GM18508 (cell line): ENCODE data around the gene LMOD1.
"Not testable (repeated sequence)": the region's sequence is repeated elsewhere in the genome, so short reads cannot be mapped to it uniquely, and the experiment has no call there.

Source experiments
- ATAC-seq: cut with Tn5 transposase; IDR thresholded peaks from one replicate; pipeline ENCODE4 v1.9.1; 2021; ENCODE audit warnings: moderate number of reproducible peaks; ENCODE audit not compliant: insufficient read depth, unreplicated experiment

LMOD1 gene

GRCh38 chr1:201880928-201881571 lies 65.3 kb downstream of the LMOD1 start:
- ATAC-seq: no peak

- ATAC-seq: no peak
These were observed 68.4 kb downstream of the LMOD1 start for GRCh38 chr1:201877877-201878401.

GRCh38 chr1:201876148-201876818 lies 70.1 kb downstream of the LMOD1 start:
- ATAC-seq: no peak

- ATAC-seq: no peak
These were observed 71.7 kb downstream of the LMOD1 start for GRCh38 chr1:201874672-201875071.

DNA sequence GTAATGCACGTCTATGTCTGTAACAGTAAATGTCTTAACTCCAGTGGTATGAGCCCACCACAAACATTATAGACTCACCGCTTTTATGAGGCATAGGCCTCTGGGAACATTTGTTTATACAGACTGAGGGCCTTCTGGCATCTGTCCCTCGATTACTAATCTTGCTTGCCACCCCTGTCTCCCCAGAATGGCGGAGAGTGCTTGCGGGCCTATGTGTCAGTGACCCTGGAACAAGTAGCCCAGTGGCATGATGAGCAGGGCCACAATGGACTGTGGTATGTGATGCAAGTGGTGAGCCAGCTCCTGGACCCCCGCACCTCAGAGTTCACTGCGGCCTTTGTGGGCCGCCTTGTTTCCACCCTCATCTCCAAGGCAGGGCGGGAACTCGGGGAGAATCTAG lies 76.0 kb downstream of the LMOD1 start:
- no peak for ATAC-seq

DNA sequence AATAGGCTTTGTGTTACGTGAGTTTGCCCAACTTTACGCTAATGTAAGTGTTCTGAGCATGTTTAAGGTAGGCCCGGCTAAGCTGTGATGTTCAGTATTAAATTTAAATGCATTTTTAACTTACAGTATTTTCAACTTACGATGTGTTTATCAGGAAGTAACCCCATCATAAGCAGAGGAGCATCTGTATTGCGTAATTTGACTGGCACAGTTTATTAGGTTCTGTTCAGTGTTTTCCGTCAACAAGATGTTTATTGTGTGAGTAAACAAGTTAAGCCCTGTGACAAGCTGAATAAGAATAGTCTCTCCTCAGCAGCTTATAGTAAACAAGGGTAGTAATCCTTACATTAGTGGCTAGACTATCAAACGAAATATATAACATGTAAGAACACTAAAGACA lies 84.9 kb downstream of the LMOD1 start:
- ATAC-seq: no peak

DNA sequence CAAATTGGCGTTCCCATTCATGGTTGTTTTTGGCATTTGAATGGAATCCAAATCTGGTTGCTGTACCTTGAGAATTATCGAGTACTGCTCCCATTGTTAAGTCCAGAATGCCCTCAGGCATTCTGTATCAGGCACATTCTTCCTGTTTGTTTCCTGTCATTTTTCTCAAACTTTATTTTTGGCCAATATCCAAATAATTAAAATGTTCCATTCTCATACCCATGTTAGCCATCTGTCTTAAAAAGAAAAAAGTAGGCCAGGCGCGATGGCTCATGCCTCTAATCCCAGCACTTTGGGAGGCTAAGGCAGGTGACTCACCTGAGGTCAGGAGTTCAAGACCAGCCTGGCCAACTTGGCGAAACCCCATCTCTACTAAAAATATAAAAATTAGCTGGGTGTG lies 86.9 kb downstream of the LMOD1 start:
- ATAC-seq: no peak

DNA sequence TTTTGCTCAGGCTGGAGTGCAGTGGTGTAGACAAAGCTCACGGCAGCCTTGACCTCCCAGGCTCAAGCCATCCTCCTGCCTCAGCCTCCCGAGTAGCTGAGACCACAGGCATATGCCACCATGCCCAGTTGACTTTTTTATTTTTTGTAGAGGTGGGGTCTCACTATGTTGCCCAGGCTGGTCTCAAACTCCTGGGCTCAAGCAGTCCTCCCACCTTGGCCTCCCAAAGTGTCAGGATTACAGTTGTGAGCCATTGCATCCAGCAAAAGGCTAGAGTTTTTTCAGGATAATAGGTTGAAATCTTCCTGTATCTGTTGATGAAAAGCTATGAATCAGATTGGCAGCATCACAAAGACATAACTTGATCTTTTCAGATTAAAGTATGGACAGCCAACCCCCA lies 89.6 kb downstream of the LMOD1 start:
- not testable (repeated sequence) for ATAC-seq

- no peak for ATAC-seq
These were observed 94.4 kb downstream of the LMOD1 start for GRCh38 chr1:201851949-201852348.

DNA sequence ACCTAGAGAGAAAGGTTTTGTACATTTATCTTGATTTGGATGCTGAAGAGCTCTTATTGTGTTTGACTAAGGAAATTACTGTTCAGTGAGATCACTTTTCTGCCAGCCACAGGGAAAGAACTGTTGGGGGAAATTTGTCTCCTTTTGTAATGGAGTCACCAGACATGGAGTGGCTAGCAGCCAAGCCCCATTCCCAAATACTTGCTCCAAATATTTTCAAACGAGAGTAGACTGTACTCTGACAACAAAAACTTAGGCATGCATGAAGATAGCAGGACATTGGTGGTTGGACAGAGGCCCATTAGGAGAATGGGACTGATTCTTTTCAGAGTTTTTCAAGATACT lies 96.3 kb downstream of the LMOD1 start:
- ATAC-seq: no peak

DNA sequence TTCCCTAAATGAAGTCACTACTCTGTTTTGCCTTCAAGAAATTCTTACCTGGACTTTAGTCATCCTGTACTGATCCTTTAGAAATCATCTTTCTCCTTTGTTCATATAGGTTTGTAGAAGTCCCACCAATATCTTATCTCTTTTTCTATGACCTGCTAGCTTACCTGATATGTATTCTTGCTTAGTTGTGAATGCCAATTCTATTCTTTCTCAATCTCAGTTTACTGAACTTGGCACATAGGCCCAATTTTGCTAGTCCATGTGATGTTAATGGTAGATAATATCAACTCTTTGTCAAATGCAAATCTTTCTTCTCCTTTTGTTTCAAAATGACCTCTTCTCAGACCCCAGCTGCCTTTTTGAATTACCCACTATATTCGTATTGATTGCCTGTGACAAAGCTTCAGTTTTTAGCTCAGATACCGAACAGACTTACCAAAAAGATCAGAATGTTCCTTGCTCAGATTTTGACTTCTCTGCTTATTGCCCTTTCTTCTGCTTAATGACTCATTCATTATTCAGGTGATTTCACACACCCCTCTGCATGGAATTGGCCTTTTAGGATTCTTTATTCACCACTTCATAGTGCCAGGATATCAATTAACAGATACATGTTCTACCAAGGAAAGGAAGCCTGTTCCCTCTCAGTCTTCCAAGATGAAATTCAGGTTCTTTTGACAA lies 96.8 kb downstream of the LMOD1 start:
- ATAC-seq: no peak

DNA sequence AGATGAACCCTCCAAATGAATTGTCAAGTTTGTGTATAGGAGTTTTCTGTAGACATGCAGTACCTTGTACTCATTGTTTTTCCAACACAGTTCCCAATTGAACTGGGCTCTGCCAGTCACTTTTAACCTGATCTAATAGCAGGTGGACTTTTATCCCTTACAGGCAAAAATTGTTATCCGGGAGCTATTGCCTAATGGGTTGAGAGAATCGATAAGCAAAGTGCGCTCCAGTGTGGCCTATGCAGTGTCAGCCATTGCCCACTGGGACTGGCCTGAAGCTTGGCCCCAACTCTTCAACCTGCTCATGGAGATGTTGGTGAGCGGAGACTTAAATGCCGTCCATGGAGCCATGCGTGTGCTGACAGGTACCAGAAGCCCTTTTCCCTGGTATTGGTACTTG lies 98.1 kb downstream of the LMOD1 start:
- no peak for ATAC-seq

DNA sequence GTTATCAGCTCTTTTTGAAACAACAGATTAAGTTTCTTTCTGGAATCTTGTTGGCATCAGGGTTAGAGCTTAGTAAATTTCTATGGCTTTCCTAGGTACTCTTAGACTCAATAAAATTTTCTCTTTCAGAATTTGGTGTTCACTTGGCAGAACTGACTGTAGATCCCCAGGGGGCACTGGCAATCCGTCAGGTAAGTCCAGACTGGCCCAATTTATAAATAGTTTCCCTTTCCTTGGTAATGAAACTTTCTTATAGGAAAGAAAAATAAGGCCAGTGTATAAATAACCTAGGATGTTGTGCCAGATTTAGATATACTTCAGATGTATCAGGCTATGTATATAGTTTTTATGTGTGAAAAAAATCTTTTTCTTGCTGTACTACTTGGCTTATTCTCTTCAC lies 99.2 kb downstream of the LMOD1 start:
- ATAC-seq: no peak
